Measurements from ENCODE around the gene CCNL2. TPM values are rescaled to one million over a fixed set of nuclear protein-coding genes. Genes with fewer than 3 reads are reported as not detected.

CCNL2 gene
- total and polyA plus RNA-seq, 4 donors: 46.4 to 170 (median 104) TPM

DNA sequence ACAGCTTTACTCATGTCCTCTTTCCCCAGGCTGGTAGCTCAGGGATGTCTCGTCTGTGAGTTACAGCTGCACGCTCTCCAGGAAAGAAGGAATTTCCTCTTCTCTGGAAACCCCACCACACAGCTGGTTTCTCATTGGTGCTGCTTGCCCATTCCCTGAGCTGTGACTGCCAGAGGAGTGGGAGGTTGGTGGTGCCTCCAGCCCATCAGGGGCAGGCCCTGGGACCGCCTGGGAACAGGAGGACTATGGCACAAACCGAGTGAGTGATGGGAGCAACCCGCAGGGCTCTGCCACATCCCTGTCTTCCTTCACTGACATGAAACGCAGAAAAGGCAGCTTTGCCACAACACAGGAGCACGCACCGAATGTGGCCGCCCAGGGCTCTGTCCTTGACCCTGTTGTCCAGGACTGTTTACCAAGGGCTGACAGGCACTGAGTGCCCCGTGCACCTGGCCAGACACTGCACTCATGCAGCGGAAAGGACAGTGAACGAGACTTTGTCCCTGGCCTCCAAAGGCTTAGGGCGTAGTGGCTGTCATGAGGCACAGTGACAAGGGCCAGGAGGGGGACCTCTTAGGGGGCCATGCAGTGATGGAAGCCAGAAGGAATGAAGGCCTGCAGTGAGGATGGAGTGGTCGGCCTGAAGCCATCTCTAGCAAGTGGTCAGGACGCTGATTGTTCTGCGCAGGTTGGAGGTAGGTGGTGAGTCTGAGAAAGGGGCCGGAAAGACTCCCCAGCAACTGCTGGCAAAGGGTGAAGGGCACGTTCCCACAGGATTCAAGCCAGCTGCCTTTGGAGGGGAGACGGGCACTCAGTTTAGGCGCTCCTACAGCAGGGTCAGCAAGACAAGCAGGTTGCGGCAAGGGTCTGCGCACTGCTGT, 1.7 kb upstream of the CCNL2 start:
- DNase-seq (ENCODE audit: low spot score): peak; percentile 65
- Histone ChIP-seq H3K4me3 (ENCODE audit: low read depth in 1 of 3, low read length in 3 of 3) (peak overlapping the region; percentile 92 to 99 (median 93)), H3K9me3 (ENCODE audit: control insufficient read depth in 4 of 4, low read length in 3 of 4) (no peaks in the 10 kb centered on the region), H3K9ac (ENCODE audit: low read depth in 1 of 2, low read length in 2 of 2) (peak overlapping the region; percentile 75 to 82), H3K27me3 (ENCODE audit: control insufficient read depth in 4 of 4, insufficient read depth in 4 of 4, low read length in 3 of 4) (no peaks in the 10 kb centered on the region), H3K36me3 (ENCODE audit: control insufficient read depth in 4 of 4, insufficient read depth in 3 of 4, low read depth in 1 of 4, low read length in 3 of 4) (peaks cover 6 to 28% (median 20%) of the 10 kb centered on the region in 4 donors), H3K27ac (ENCODE audit: low read depth in 1 of 2, low read length in 2 of 2) (peak overlapping the region; percentile 75 to 83), H3K4me1 (ENCODE audit: control insufficient read depth in 4 of 4, insufficient read depth in 4 of 4, low read length in 3 of 4) (peaks cover 4 to 64% (median 54%) of the 10 kb centered on the region in 4 donors)
- WGBS: 42% methylated on average over 22 of the region's 22 CpGs
- TF ChIP-seq NR2F2 (IDR thresholded peaks at IDR 0.05) (no peak), RAD21 (IDR thresholded peaks at IDR 0.05) (peak; percentile 48 to 49), JUND (IDR thresholded peaks at IDR 0.05) (peak in 1 of 2 donors; percentile 61), YY1 (IDR thresholded peaks at IDR 0.05) (peak; percentile 79), FOXA2 (IDR thresholded peaks at IDR 0.05) (peak; percentile 92), EGR1 (IDR thresholded peaks at IDR 0.05; ENCODE audit: low read depth in 2 of 2) (peak in 1 of 2 donors; percentile 69), HNF4A (conservative IDR thresholded peaks at IDR 0.05) (peak; percentile 96 to 99), TAF1 (conservative IDR thresholded peaks at IDR 0.05) (peak; percentile 46), SP1 (IDR thresholded peaks at IDR 0.05) (peak; percentile 94), FOXA1 (IDR thresholded peaks at IDR 0.05) (peak; percentile 91), GABPA (IDR thresholded peaks at IDR 0.05 in 1 of 2, conservative IDR thresholded peaks at IDR 0.05 in 1 of 2) (peak in 1 of 2 donors; percentile 86), RXRA (IDR thresholded peaks at IDR 0.05) (peak; percentile 95 to 99), HNF4G (IDR thresholded peaks at IDR 0.05) (peak; percentile 90)
- TF ChIP-seq, protein P1, sequence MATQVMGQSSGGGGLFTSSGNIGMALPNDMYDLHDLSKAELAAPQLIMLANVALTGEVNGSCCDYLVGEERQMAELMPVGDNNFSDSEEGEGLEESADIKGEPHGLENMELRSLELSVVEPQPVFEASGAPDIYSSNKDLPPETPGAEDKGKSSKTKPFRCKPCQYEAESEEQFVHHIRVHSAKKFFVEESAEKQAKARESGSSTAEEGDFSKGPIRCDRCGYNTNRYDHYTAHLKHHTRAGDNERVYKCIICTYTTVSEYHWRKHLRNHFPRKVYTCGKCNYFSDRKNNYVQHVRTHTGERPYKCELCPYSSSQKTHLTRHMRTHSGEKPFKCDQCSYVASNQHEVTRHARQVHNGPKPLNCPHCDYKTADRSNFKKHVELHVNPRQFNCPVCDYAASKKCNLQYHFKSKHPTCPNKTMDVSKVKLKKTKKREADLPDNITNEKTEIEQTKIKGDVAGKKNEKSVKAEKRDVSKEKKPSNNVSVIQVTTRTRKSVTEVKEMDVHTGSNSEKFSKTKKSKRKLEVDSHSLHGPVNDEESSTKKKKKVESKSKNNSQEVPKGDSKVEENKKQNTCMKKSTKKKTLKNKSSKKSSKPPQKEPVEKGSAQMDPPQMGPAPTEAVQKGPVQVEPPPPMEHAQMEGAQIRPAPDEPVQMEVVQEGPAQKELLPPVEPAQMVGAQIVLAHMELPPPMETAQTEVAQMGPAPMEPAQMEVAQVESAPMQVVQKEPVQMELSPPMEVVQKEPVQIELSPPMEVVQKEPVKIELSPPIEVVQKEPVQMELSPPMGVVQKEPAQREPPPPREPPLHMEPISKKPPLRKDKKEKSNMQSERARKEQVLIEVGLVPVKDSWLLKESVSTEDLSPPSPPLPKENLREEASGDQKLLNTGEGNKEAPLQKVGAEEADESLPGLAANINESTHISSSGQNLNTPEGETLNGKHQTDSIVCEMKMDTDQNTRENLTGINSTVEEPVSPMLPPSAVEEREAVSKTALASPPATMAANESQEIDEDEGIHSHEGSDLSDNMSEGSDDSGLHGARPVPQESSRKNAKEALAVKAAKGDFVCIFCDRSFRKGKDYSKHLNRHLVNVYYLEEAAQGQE (IDR thresholded peaks at IDR 0.05): peak; percentile 61
- TF ChIP-seq, protein P2, sequence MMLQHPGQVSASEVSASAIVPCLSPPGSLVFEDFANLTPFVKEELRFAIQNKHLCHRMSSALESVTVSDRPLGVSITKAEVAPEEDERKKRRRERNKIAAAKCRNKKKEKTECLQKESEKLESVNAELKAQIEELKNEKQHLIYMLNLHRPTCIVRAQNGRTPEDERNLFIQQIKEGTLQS (IDR thresholded peaks at IDR 0.05): no peak
- TF ChIP-seq, protein P3, sequence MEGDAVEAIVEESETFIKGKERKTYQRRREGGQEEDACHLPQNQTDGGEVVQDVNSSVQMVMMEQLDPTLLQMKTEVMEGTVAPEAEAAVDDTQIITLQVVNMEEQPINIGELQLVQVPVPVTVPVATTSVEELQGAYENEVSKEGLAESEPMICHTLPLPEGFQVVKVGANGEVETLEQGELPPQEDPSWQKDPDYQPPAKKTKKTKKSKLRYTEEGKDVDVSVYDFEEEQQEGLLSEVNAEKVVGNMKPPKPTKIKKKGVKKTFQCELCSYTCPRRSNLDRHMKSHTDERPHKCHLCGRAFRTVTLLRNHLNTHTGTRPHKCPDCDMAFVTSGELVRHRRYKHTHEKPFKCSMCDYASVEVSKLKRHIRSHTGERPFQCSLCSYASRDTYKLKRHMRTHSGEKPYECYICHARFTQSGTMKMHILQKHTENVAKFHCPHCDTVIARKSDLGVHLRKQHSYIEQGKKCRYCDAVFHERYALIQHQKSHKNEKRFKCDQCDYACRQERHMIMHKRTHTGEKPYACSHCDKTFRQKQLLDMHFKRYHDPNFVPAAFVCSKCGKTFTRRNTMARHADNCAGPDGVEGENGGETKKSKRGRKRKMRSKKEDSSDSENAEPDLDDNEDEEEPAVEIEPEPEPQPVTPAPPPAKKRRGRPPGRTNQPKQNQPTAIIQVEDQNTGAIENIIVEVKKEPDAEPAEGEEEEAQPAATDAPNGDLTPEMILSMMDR (IDR thresholded peaks at IDR 0.05; ENCODE audit: low read depth, low read length, missing input control): no peak
- TF ChIP-seq, protein P4, sequence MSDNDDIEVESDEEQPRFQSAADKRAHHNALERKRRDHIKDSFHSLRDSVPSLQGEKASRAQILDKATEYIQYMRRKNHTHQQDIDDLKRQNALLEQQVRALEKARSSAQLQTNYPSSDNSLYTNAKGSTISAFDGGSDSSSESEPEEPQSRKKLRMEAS (IDR thresholded peaks at IDR 0.05): peak; percentile 96
- TF ChIP-seq, protein P5, sequence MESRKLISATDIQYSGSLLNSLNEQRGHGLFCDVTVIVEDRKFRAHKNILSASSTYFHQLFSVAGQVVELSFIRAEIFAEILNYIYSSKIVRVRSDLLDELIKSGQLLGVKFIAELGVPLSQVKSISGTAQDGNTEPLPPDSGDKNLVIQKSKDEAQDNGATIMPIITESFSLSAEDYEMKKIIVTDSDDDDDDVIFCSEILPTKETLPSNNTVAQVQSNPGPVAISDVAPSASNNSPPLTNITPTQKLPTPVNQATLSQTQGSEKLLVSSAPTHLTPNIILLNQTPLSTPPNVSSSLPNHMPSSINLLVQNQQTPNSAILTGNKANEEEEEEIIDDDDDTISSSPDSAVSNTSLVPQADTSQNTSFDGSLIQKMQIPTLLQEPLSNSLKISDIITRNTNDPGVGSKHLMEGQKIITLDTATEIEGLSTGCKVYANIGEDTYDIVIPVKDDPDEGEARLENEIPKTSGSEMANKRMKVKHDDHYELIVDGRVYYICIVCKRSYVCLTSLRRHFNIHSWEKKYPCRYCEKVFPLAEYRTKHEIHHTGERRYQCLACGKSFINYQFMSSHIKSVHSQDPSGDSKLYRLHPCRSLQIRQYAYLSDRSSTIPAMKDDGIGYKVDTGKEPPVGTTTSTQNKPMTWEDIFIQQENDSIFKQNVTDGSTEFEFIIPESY (IDR thresholded peaks at IDR 0.05): peak; percentile 63
